Gastrocnemius medialis (tissue), 4 donors: ENCODE results near the gene TMCC1. TPM values are rescaled to one million over a fixed set of nuclear protein-coding genes. Genes with fewer than 3 reads are reported as not detected.

Experiments used
- ATAC-seq, 2 donors: fragments of 150-250 bp; one replicate each; pipeline ENCODE4 v1.9.1; 2016
- DNase-seq, 2 donors: peaks; one replicate each; pipeline ENCODE4 v3.0.0-alpha.2; 2019
- H3K27ac ChIP-seq, 4 donors: fragments of 200-600 bp; sonication (generic); 1 replicate in 1 of 4; 2 replicates in 3 of 4; pipeline ENCODE4 v1.5.1; 2016 to 2018; ENCODE audit warnings: mild to moderate bottlenecking in 2 of 4, moderate library complexity in 1 of 4
- H3K27me3 ChIP-seq, 3 donors: fragments of 200-600 bp; sonication (generic) in 2 of 3; 1 replicate in 1 of 3; 2 replicates in 2 of 3; pipeline versions ENCODE4 v1.5.1 to v1.6.0; 2016 to 2019; ENCODE audit warnings: mild to moderate bottlenecking in 1 of 3, moderate library complexity in 1 of 3
- H3K36me3 ChIP-seq, 2 donors: fragments of 200-600 bp; sonication (generic) in 1 of 2; one replicate each; pipeline ENCODE4 v1.5.1; 2017 to 2018
- H3K4me1 ChIP-seq, 2 donors: fragments of 200-600 bp; sonication (generic) in 1 of 2; one replicate each; pipeline ENCODE4 v1.5.1; 2016 to 2017; ENCODE audit warnings: mild to moderate bottlenecking in 2 of 2
- H3K4me3 ChIP-seq, 4 donors: fragments of 200-600 bp; sonication (generic) in 3 of 4; 1 replicate in 1 of 4; 2 replicates in 3 of 4; pipeline ENCODE4 v1.5.1; 2016 to 2019; ENCODE audit warnings: mild to moderate bottlenecking in 2 of 4
- H3K9me3 ChIP-seq, 3 donors: fragments of 200-600 bp; sonication (generic) in 2 of 3; 1 replicate in 1 of 3; 2 replicates in 2 of 3; pipeline ENCODE4 v1.5.1; 2016 to 2019
- CTCF ChIP-seq, 5 experiments: fragments of 450-650 bp in 3 of 5; fragments of 200-600 bp in 2 of 5; sonication (generic) in 2 of 5; IDR thresholded peaks in 4 of 5; conservative IDR thresholded peaks in 1 of 5; 1 replicate in 4 of 5; 2 replicates in 1 of 5; pipeline ENCODE4 v1.5.1; 2016 to 2019; ENCODE audit warnings: antibody characterized with exemption in 5 of 5, mild to moderate bottlenecking in 3 of 5, moderate library complexity in 3 of 5
- POLR2A ChIP-seq, 2 donors: fragments of 450-650 bp; IDR thresholded peaks; one replicate each; pipeline ENCODE4 v1.6.1; 2017; ENCODE audit warnings: antibody characterized with exemption in 2 of 2, mild to moderate bottlenecking in 2 of 2, moderate library complexity in 2 of 2
- in situ Hi-C, 4 donors: fragments of 200-750 bp; cut with MboI; loops; one replicate each; pipeline versions ENCODE4 v1.15.0 to v1.8.0; 2017; ENCODE audit warnings: low sequenced_read_pairs in 4 of 4
- intact Hi-C: fragments of 100-400 bp; cut with DNase I; formaldehyde crosslinking; loops from one replicate; pipeline ENCODE4 v1.15.1; 2023; ENCODE audit warnings: low total_unique reads
- total RNA-seq, 4 donors: library from RNA; depleted of rRNA; stranded (reverse); fragments of >200 nt; gene quantifications; one replicate each; pipeline versions ENCODE4 v1.1.0 to v1.2.3, GENCODE V29; 2016

The TMCC1 gene
- total RNA-seq, 4 donors from 2014 or later: 18.8 to 24.7 (median 20.2) TPM

GRCh38 chr3:129687586-129688125 is 205.9 kb downstream of the TMCC1 start:
- peak overlapping the region; percentile 38 to 50 (median 42) for H3K4me3 ChIP-seq
- peaks cover 71 to 79% of the 10 kb centered on the region in 2 donors for H3K4me1 ChIP-seq
- intact Hi-C loops (loop anchor here (2.0 to 5.0 kb wide), 2 partner anchors 35 to 61 kb away; no protein-coding TSS in a partner anchor), in situ Hi-C loops (no loop called here)
- TF ChIP-seq CTCF (IDR thresholded peaks at IDR 0.05 in 4 of 5, conservative IDR thresholded peaks at IDR 0.05 in 1 of 5) (no peak), POLR2A (IDR thresholded peaks at IDR 0.05) (no peak)
- no peaks in the 10 kb centered on the region for H3K27me3 ChIP-seq
- H3K27ac ChIP-seq: peak overlapping the region; percentile 75 to 88 (median 86)
- no peaks in the 10 kb centered on the region for H3K36me3 ChIP-seq
- ATAC-seq (peak; percentile 34 to 40), DNase-seq (no peak)
- H3K9me3 ChIP-seq: no peaks in the 10 kb centered on the region

GRCh38 chr3:129686941-129687340 is 206.6 kb downstream of the TMCC1 start:
- Histone ChIP-seq H3K4me1 (peaks cover 73 to 79% of the 10 kb centered on the region in 2 donors), H3K27ac (peak overlapping the region; percentile 75 to 88 (median 86)), H3K27me3 (no peaks in the 10 kb centered on the region), H3K9me3 (no peaks in the 10 kb centered on the region), H3K4me3 (peak overlapping the region in 2 of 4 donors; percentile 38 to 45), H3K36me3 (no peaks in the 10 kb centered on the region)
- intact Hi-C loops (loop anchor here (5.0 kb wide), 1 partner anchor 35 kb away; no protein-coding TSS in a partner anchor), in situ Hi-C loops (no loop called here)
- TF ChIP-seq POLR2A (IDR thresholded peaks at IDR 0.05): no peak
- DNase-seq (peak in 1 of 2 donors; percentile 26), ATAC-seq (peak; percentile 75 to 86)

GRCh38 chr3:129684270-129684669 is 209.2 kb downstream of the TMCC1 start:
- peak overlapping the region; percentile 25 to 88 (median 86) for H3K27ac ChIP-seq
- H3K4me1 ChIP-seq: peaks cover 68 to 74% of the 10 kb centered on the region in 2 donors
- no peaks in the 10 kb centered on the region for H3K36me3 ChIP-seq
- TF ChIP-seq POLR2A (IDR thresholded peaks at IDR 0.05) (no peak), CTCF (IDR thresholded peaks at IDR 0.05 in 4 of 5, conservative IDR thresholded peaks at IDR 0.05 in 1 of 5) (no peak)
- ATAC-seq: no peak
- intact Hi-C loops (no loop called here), in situ Hi-C loops (no loop called here)
- H3K27me3 ChIP-seq: no peaks in the 10 kb centered on the region
- no peak for DNase-seq
- no peak overlapping the region for H3K4me3 ChIP-seq
- no peaks in the 10 kb centered on the region for H3K9me3 ChIP-seq

- H3K27ac ChIP-seq: peak overlapping the region; percentile 2 to 88 (median 86)
Observed at GRCh38 chr3:129683201-129683600, 210.3 kb downstream of the TMCC1 start.

More at GRCh38 chr3:129683201-129683600, 210.3 kb downstream of the TMCC1 start:
- in situ Hi-C loops: no loop called here
- ATAC-seq (no peak), DNase-seq (no peak)
- H3K4me1 ChIP-seq: peaks cover 60 to 66% of the 10 kb centered on the region in 2 donors
- H3K36me3 ChIP-seq: no peaks in the 10 kb centered on the region
- no peak for TF ChIP-seq CTCF (IDR thresholded peaks at IDR 0.05 in 4 of 5, conservative IDR thresholded peaks at IDR 0.05 in 1 of 5)
- no peak for TF ChIP-seq POLR2A (IDR thresholded peaks at IDR 0.05)
- no peaks in the 10 kb centered on the region for H3K9me3 ChIP-seq
- H3K27me3 ChIP-seq: no peaks in the 10 kb centered on the region
- intact Hi-C loops: no loop called here
- H3K4me3 ChIP-seq: no peak overlapping the region
